Neural progenitor cell (in vitro differentiated cells): Measurements from ENCODE around the gene ZNF469. TPM values are rescaled to one million over a fixed set of nuclear protein-coding genes. Genes with fewer than 3 reads are reported as not detected.

ENCODE experiments used
- DNase-seq: peaks from one replicate; pipeline ENCODE4 v3.0.0-alpha.2; 2016; ENCODE audit warnings: low spot score
- H2AFZ ChIP-seq: fragments of 200-600 bp; sonication (generic); replicated peaks from 2 replicates; pipeline ENCODE4 v1.6.1; 2016; ENCODE audit warnings: antibody characterized with exemption
- H3F3A ChIP-seq: fragments of 200-600 bp; sonication (generic); 2 replicates; pipeline ENCODE4 v1.6.1; 2016; ENCODE audit warnings: antibody characterized with exemption, low read depth
- H3K27ac ChIP-seq: fragments of 200-600 bp; sonication (generic); 2 replicates; pipeline ENCODE4 v1.5.1; 2016; ENCODE audit warnings: mild to moderate bottlenecking
- H3K27me3 ChIP-seq: fragments of 200-600 bp; sonication (generic); 2 replicates; pipeline ENCODE4 v1.6.1; 2016; ENCODE audit warnings: mild to moderate bottlenecking, moderate library complexity
- H3K36me3 ChIP-seq: fragments of 200-600 bp; sonication (generic); 2 replicates; pipeline ENCODE4 v1.5.1; 2016
- H3K4me1 ChIP-seq: fragments of 200-600 bp; sonication (generic); 2 replicates; pipeline ENCODE4 v1.6.1; 2016; ENCODE audit warnings: mixed run types
- H3K4me2 ChIP-seq: fragments of 200-600 bp; sonication (generic); 2 replicates; pipeline ENCODE4 v1.6.1; 2016
- H3K4me3 ChIP-seq: fragments of 200-600 bp; sonication (generic); 2 replicates; pipeline ENCODE4 v1.5.1; 2016
- H3K79me2 ChIP-seq: fragments of 200-600 bp; sonication (generic); 2 replicates; pipeline ENCODE4 v1.6.1; 2016; ENCODE audit warnings: low read depth
- H3K9ac ChIP-seq: fragments of 200-600 bp; sonication (generic); 2 replicates; pipeline ENCODE4 v1.6.1; 2016
- H3K9me3 ChIP-seq: fragments of 200-600 bp; sonication (generic); 2 replicates; pipeline ENCODE4 v1.5.1; 2016; ENCODE audit warnings: low read depth
- H4K20me1 ChIP-seq: fragments of 200-600 bp; sonication (generic); 2 replicates; pipeline ENCODE4 v1.6.1; 2016; ENCODE audit warnings: low read depth
- H3K27ac Mint-ChIP-seq: 3 replicates; pipeline ENCODE4 v1.8.0; 2021; ENCODE audit warnings: mixed read lengths
- H3K27me3 Mint-ChIP-seq: 2 replicates; pipeline ENCODE4 v1.8.0; 2022; ENCODE audit warnings: low read depth, mild to moderate bottlenecking, inconsistent platforms, moderate library complexity, mixed read lengths; ENCODE audit not compliant: insufficient read depth
- H3K36me3 Mint-ChIP-seq: 3 replicates; pipeline ENCODE4 v1.8.0; 2021; ENCODE audit warnings: mixed read lengths
- H3K4me1 Mint-ChIP-seq: 3 replicates; pipeline ENCODE4 v1.8.0; 2021; ENCODE audit warnings: mixed read lengths
- H3K4me3 Mint-ChIP-seq: 3 replicates; pipeline ENCODE4 v1.8.0; 2021; ENCODE audit warnings: mild to moderate bottlenecking, moderate library complexity, mixed read lengths
- H3K9me3 Mint-ChIP-seq: 3 replicates; pipeline ENCODE4 v1.8.0; 2020; ENCODE audit warnings: mixed read lengths
- CTCF ChIP-seq: fragments of 200-600 bp; sonication (generic); IDR thresholded peaks from 2 replicates; pipeline ENCODE4 v1.5.1; 2017; ENCODE audit warnings: antibody characterized with exemption, mild to moderate bottlenecking
- EZH2 ChIP-seq: fragments of 200-600 bp; sonication (generic); IDR thresholded peaks from 2 replicates; pipeline ENCODE4 v1.6.1; 2017; ENCODE audit warnings: antibody characterized with exemption, mild to moderate bottlenecking, moderate library complexity
- EZH2phosphoT487 ChIP-seq: fragments of 200-600 bp; sonication (generic); IDR thresholded peaks from 2 replicates; pipeline ENCODE4 v1.6.1; 2017; ENCODE audit warnings: antibody characterized with exemption
- total RNA-seq: library from RNA; depleted of rRNA; stranded (reverse); fragments of >200 nt; gene quantifications from 2 replicates; pipeline ENCODE4 v1.2.3, GENCODE V29; 2015; ENCODE audit warnings: low replicate concordance

ZNF469 gene
- total RNA-seq, 1 donor from 2014 or later, result 0.02 TPM

GRCh38 chr16:88413631-88414030 lies 30.9 kb downstream of the ZNF469 start:
- Histone ChIP-seq H3K27me3 (no peaks in the 10 kb centered on the region), H3K9me3 (no peaks in the 10 kb centered on the region), H4K20me1 (no peaks in the 10 kb centered on the region), H3K27ac (no peak overlapping the region), H3K4me3 (no peak overlapping the region), H3K36me3 (no peaks in the 10 kb centered on the region), H2AFZ (no peak overlapping the region), H3K9ac (no peak overlapping the region), H3K4me1 (no peaks in the 10 kb centered on the region), H3K79me2 (no peaks in the 10 kb centered on the region), H3K4me2 (no peak overlapping the region), H3F3A (no peaks in the 10 kb centered on the region)
- no peak for DNase-seq
- Mint-ChIP-seq H3K27ac (no peak overlapping the region), H3K9me3 (no peaks in the 10 kb centered on the region), H3K36me3 (no peaks in the 10 kb centered on the region), H3K4me1 (peaks cover 3% of the 10 kb centered on the region), H3K27me3 (peaks cover 7% of the 10 kb centered on the region), H3K4me3 (no peak overlapping the region)
- TF ChIP-seq CTCF (no peak), EZH2phosphoT487 (no peak), EZH2 (no peak)

GRCh38 chr16:88414521-88415380 lies 32.0 kb downstream of the ZNF469 start:
- peaks cover 7% of the 10 kb centered on the region for H3K27me3 Mint-ChIP-seq
- H3F3A ChIP-seq, result no peaks in the 10 kb centered on the region
- no peaks in the 10 kb centered on the region for H3K4me1 ChIP-seq
- H3K4me1 Mint-ChIP-seq, result no peaks in the 10 kb centered on the region
- H3K36me3 ChIP-seq, result no peaks in the 10 kb centered on the region
- no peak overlapping the region for H3K4me2 ChIP-seq
- no peaks in the 10 kb centered on the region for H3K9me3 Mint-ChIP-seq
- H3K4me3 Mint-ChIP-seq, result no peak overlapping the region
- no peaks in the 10 kb centered on the region for H3K27me3 ChIP-seq
- TF ChIP-seq EZH2 (no peak), CTCF (no peak), EZH2phosphoT487 (no peak)
- H3K79me2 ChIP-seq, result no peaks in the 10 kb centered on the region
- H3K27ac Mint-ChIP-seq, result no peak overlapping the region
- H3K4me3 ChIP-seq, result no peak overlapping the region
- H3K36me3 Mint-ChIP-seq, result no peaks in the 10 kb centered on the region
- no peak for DNase-seq
- H4K20me1 ChIP-seq, result no peaks in the 10 kb centered on the region
- H2AFZ ChIP-seq, result no peak overlapping the region
- H3K9me3 ChIP-seq, result no peaks in the 10 kb centered on the region
- no peak overlapping the region for H3K9ac ChIP-seq
- H3K27ac ChIP-seq, result no peak overlapping the region

- Histone ChIP-seq H3K36me3 (no peaks in the 10 kb centered on the region), H4K20me1 (no peaks in the 10 kb centered on the region), H3K4me3 (no peak overlapping the region), H3K4me1 (no peaks in the 10 kb centered on the region), H3K27ac (no peak overlapping the region), H3K4me2 (no peak overlapping the region), H3K9ac (no peak overlapping the region), H3F3A (no peaks in the 10 kb centered on the region), H3K9me3 (no peaks in the 10 kb centered on the region), H2AFZ (no peak overlapping the region), H3K79me2 (no peaks in the 10 kb centered on the region), H3K27me3 (no peaks in the 10 kb centered on the region)
- Mint-ChIP-seq H3K27me3 (peaks cover 4% of the 10 kb centered on the region), H3K4me3 (no peak overlapping the region), H3K4me1 (no peaks in the 10 kb centered on the region), H3K27ac (no peak overlapping the region), H3K36me3 (no peaks in the 10 kb centered on the region), H3K9me3 (no peaks in the 10 kb centered on the region)
- TF ChIP-seq CTCF (no peak), EZH2phosphoT487 (no peak), EZH2 (no peak)
- DNase-seq, result no peak
Observed at GRCh38 chr16:88415381-88415705, 32.6 kb downstream of the ZNF469 start.
